Breast epithelium (tissue), 4 donors: ENCODE results near the gene CDK19. TPM values are rescaled to one million over a fixed set of nuclear protein-coding genes. Genes with fewer than 3 reads are reported as not detected.
"Not testable (repeated sequence)": the region's sequence is repeated elsewhere in the genome, so short reads cannot be mapped to it uniquely, and the experiment has no call there.

Experiments used
- DNase-seq, 2 donors: peaks; one replicate each; pipeline ENCODE4 v3.0.0-alpha.2; 2019; ENCODE audit warnings: low spot score in 2 of 2
- H3K27ac ChIP-seq, 2 donors: fragments of 200-600 bp; sonication (generic) in 1 of 2; one replicate each; pipeline ENCODE4 v1.5.1; 2016 to 2019; ENCODE audit warnings: mild to moderate bottlenecking in 1 of 2
- H3K27me3 ChIP-seq, 2 donors: fragments of 200-600 bp; sonication (generic) in 1 of 2; one replicate each; pipeline versions ENCODE4 v1.5.1 to v1.6.0; 2017 to 2019; ENCODE audit warnings: control low read depth in 1 of 2, mild to moderate bottlenecking in 1 of 2
- H3K36me3 ChIP-seq: fragments of 200-600 bp; one replicate; pipeline ENCODE4 v1.5.1; 2019
- H3K4me1 ChIP-seq, 2 donors: fragments of 200-600 bp; sonication (generic); one replicate each; pipeline ENCODE4 v1.5.1; 2016 to 2019; ENCODE audit warnings: control low read depth in 1 of 2
- H3K4me3 ChIP-seq, 3 donors: fragments of 200-600 bp; sonication (generic); 1 replicate in 2 of 3; 2 replicates in 1 of 3; pipeline ENCODE4 v1.5.1; 2016 to 2019; ENCODE audit warnings: mild to moderate bottlenecking in 3 of 3, moderate library complexity in 2 of 3
- H3K9me3 ChIP-seq, 2 donors: fragments of 200-600 bp; sonication (generic) in 1 of 2; one replicate each; pipeline ENCODE4 v1.5.1; 2016 to 2019; ENCODE audit warnings: control low read depth in 1 of 2
- POLR2A ChIP-seq: fragments of 450-650 bp; IDR thresholded peaks from one replicate; pipeline ENCODE4 v1.6.1; 2016; ENCODE audit warnings: antibody characterized with exemption, mild to moderate bottlenecking, moderate library complexity
- POLR2AphosphoS5 ChIP-seq, 3 donors: sonication (generic); formaldehyde crosslinking; IDR thresholded peaks; one replicate each; pipeline ENCODE4 v1.6.1; 2017; ENCODE audit warnings: antibody characterized with exemption in 3 of 3
- intact Hi-C: fragments of 100-400 bp; cut with DNase I; formaldehyde crosslinking; loops from one replicate; pipeline ENCODE4 v1.15.1; 2023; ENCODE audit warnings: low total_unique reads
- total RNA-seq, 3 donors: library from RNA; depleted of rRNA; stranded (reverse); fragments of >200 nt; gene quantifications; one replicate each; pipeline ENCODE4 v1.1.0, GENCODE V29; 2016
- TF ChIP-seq, protein P1 (sequence below), 3 donors: fragments of 450-650 bp; IDR thresholded peaks; one replicate each; pipeline ENCODE4 v1.5.1; 2016 to 2017; ENCODE audit warnings: antibody characterized with exemption in 3 of 3, mild to moderate bottlenecking in 3 of 3, moderate library complexity in 3 of 3

The CDK19 gene
- total RNA-seq, 3 donors from 2014 or later: 14.1 to 17.9 (median 17.9) TPM

DNA sequence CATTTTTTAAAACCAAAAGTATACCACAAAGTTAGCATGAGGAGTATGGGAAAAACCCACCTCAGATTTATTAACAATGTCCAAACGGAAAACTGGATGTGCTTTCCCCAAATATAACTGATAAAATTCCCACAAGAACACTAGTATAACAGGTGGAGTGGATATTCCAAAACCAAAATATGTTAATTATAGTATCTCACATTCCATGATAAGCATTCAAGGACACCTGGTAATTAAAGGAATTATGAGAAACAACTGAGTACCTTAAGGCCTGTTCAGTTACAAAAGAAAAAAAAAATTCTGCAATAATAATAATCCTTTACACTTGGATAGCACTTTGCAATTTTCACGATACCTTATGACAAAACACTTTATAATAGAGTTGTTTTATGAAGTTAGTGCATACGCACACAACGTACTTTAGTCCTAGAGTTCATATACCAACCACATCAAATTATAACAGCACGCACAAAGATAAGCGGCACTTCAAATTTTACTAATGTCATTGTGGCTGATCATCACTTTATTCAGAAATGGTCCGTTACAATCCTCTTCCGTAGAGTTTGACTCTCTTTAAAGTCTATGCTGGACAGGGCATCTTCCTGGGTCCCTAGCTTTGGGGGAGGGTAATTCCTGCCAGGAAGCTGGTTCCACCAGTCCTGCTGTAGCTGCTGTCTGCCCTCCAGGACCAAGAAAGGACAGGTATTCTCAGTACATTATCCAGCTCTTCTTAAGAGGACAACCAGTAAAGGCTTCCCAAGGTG, 1.7 kb downstream of the CDK19 start:
- Histone ChIP-seq H3K9me3 (no peaks in the 10 kb centered on the region), H3K4me3 (peak overlapping the region; percentile 86 to 88 (median 86)), H3K27ac (peak overlapping the region in 1 of 2 donors; percentile 99), H3K36me3 (no peaks in the 10 kb centered on the region), H3K27me3 (no peaks in the 10 kb centered on the region), H3K4me1 (no peaks in the 10 kb centered on the region)
- intact Hi-C loops: no loop called here
- TF ChIP-seq, protein P1, sequence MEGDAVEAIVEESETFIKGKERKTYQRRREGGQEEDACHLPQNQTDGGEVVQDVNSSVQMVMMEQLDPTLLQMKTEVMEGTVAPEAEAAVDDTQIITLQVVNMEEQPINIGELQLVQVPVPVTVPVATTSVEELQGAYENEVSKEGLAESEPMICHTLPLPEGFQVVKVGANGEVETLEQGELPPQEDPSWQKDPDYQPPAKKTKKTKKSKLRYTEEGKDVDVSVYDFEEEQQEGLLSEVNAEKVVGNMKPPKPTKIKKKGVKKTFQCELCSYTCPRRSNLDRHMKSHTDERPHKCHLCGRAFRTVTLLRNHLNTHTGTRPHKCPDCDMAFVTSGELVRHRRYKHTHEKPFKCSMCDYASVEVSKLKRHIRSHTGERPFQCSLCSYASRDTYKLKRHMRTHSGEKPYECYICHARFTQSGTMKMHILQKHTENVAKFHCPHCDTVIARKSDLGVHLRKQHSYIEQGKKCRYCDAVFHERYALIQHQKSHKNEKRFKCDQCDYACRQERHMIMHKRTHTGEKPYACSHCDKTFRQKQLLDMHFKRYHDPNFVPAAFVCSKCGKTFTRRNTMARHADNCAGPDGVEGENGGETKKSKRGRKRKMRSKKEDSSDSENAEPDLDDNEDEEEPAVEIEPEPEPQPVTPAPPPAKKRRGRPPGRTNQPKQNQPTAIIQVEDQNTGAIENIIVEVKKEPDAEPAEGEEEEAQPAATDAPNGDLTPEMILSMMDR (IDR thresholded peaks at IDR 0.05): no peak
- TF ChIP-seq POLR2AphosphoS5 (IDR thresholded peaks at IDR 0.05) (no peak), POLR2A (no peak)
- no peak for DNase-seq

DNA sequence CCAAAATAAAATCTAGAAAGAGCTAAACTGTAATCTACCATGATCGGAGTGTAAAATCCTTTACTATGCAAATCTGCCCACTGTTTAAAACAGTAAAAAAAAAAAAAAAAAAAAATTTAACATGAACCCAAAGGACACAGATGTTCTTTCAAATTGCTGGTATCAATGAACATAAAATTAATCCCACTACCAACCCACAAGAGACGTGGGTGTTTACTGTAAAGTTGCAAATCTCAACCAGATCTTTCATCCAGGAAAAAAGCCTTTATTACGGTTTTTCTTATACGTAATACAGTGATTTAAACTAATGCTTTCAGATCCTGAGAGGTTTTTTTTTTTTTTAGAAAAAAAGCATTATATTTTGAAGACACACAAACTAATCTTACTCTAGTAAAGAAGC, 2.5 kb downstream of the CDK19 start:
- TF ChIP-seq POLR2AphosphoS5 (IDR thresholded peaks at IDR 0.05): no peak
- no peak for TF ChIP-seq POLR2A
- TF ChIP-seq, protein P1 (IDR thresholded peaks at IDR 0.05): no peak
- Histone ChIP-seq H3K4me3 (no peak overlapping the region), H3K27me3 (no peaks in the 10 kb centered on the region), H3K27ac (no peak overlapping the region), H3K4me1 (no peaks in the 10 kb centered on the region), H3K9me3 (no peaks in the 10 kb centered on the region), H3K36me3 (no peaks in the 10 kb centered on the region)
- no peak for DNase-seq
- intact Hi-C loops: no loop called here

DNA sequence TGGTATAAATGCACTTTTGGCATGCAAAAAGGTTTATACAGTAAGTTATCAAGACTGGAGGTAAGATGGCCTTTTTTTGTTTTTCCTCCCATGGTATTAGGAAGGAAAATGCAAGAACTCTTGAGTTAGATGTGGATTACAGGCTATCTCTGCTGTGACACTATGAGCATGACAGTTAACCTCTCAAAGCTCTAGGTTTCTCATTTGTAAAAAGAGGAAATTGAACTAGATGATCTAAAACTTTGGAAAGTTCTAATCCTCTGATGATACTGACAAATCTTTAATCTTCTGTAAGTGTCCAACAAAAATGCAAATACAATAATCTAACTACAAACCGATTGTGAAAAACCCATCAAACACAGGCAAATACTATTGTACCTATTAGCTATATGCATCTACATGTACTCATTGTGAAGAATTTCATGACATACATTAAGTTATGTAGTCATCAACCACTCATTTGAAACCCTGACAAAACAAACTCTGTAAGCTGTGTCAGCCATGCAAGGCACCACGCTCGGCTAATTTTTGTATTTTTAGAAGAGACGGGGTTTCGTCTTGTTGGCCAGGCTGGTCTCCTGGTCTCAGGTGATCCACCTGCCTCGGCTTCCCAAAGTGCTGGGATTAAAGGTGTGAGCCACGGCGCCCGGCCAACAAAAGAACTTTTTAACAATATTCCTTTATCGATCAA, 4.2 kb downstream of the CDK19 start:
- Histone ChIP-seq H3K27ac (no peak overlapping the region), H3K27me3 (no peaks in the 10 kb centered on the region), H3K4me3 (no peak overlapping the region), H3K36me3 (no peaks in the 10 kb centered on the region), H3K9me3 (no peaks in the 10 kb centered on the region), H3K4me1 (no peaks in the 10 kb centered on the region)
- intact Hi-C loops: no loop called here
- TF ChIP-seq POLR2AphosphoS5 (IDR thresholded peaks at IDR 0.05) (no peak), POLR2A (no peak)
- TF ChIP-seq, protein P1 (IDR thresholded peaks at IDR 0.05): no peak
- no peak for DNase-seq

DNA sequence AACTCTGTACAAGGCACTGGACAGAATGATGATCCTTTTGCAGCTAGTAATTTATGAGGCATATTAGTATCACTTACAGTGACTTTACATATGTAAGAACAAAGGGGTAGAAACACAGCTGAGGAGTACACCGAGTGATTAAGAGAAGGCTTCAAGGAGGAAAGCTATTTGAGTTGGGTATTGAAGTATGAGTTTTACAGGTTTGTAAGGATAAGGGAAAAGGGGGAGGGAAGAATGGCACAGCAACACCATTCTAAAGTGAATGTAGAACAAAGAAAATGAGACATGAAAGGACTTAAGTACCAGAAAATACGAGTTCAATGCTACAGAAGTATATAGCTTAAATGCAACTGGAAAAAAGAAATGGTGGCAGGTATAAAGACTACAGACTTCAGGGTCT, 5.5 kb downstream of the CDK19 start:
- DNase-seq: no peak
- H3K27ac ChIP-seq: no peak overlapping the region
- no peaks in the 10 kb centered on the region for H3K4me1 ChIP-seq
- no peaks in the 10 kb centered on the region for H3K27me3 ChIP-seq
- no peak for TF ChIP-seq POLR2A
- no peak for TF ChIP-seq POLR2AphosphoS5 (IDR thresholded peaks at IDR 0.05)
- TF ChIP-seq, protein P1 (IDR thresholded peaks at IDR 0.05): no peak
- H3K4me3 ChIP-seq: no peak overlapping the region
- intact Hi-C loops: no loop called here
- no peaks in the 10 kb centered on the region for H3K36me3 ChIP-seq
- H3K9me3 ChIP-seq: no peaks in the 10 kb centered on the region

DNA sequence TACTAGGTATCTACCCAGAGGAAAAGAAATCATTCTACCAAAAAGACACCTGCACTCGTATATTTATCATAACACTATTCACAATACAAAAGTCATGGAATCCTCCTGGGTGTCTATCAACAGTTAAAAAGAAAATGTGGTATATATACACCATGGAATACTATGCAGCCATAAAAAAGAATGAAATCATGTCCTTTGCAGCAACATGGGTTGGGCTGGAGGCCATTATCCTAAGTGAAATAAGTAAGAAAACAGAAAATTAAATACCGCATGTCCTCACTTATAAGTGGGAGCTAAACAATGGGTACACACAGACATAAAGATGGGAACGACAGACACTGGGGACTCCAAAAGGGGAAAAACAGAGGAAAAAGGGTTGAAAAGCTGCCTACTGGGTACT, 13.1 kb downstream of the CDK19 start:
- H3K36me3 ChIP-seq, DNase-seq, H3K4me1 ChIP-seq, intact Hi-C loops, H3K9me3 ChIP-seq, H3K27me3 ChIP-seq, H3K27ac ChIP-seq, H3K4me3 ChIP-seq: not testable (repeated sequence)
